ENCODE results near the gene SLMAP. TPM values are rescaled to one million over a fixed set of nuclear protein-coding genes. Genes with fewer than 3 reads are reported as not detected.

SLMAP gene
- total and polyA plus RNA-seq, 2 experiments from 2014 or later, result 32.1 to 73.0 TPM

GRCh38 chr3:57797701-57798487, 41.8 kb downstream of the SLMAP start (continued):
- TF ChIP-seq ZNF462 (CRISPR knock-in tag; IDR thresholded peaks at IDR 0.05) (no peak), JUNB (IDR thresholded peaks at IDR 0.05; ENCODE audit: unreplicated experiment) (no peak), EZH2phosphoT487 (IDR thresholded peaks at IDR 0.05; ENCODE audit: unreplicated experiment) (no peak), CTCF (conservative IDR thresholded peaks at IDR 0.05; ENCODE audit: low read depth in 2 of 2) (no peak), ZNF114 (CRISPR knock-in tag; IDR thresholded peaks at IDR 0.05) (no peak), NANOG (IDR thresholded peaks at IDR 0.05; ENCODE audit: borderline replicate concordance) (no peak), ZNF331 (CRISPR knock-in tag; IDR thresholded peaks at IDR 0.05; ENCODE audit: low read depth) (no peak), CREB1 (CRISPR knock-in tag; IDR thresholded peaks at IDR 0.05; ENCODE audit: low read depth) (no peak), STAT1 (IDR thresholded peaks at IDR 0.05; ENCODE audit: unreplicated experiment) (no peak), POLR2AphosphoS5 (IDR thresholded peaks at IDR 0.05; ENCODE audit: low read depth) (no peak), EZH2 (IDR thresholded peaks at IDR 0.05; ENCODE audit: low read depth, unreplicated experiment) (no peak)
